Measurements from ENCODE around the gene GJD4. TPM values are rescaled to one million over a fixed set of nuclear protein-coding genes. Genes with fewer than 3 reads are reported as not detected.
A peak's percentile ranks its signal among the peaks of the same experiment; 100 is the strongest.

GJD4 gene
- total and polyA plus RNA-seq, 2 experiments from 2014 or later: not detected

- DNase-seq (ENCODE audit: low spot score): peak; percentile 44
- Histone ChIP-seq H2AFZ (no peak overlapping the region), H3K27me3 (ENCODE audit: insufficient read depth) (peaks cover 6% of the 10 kb centered on the region), H3K4me2 (no peak overlapping the region), H3K9me2 (ENCODE audit: insufficient read depth) (no peaks in the 10 kb centered on the region), H3K4me3 (no peak overlapping the region), H3K27ac (ENCODE audit: low read depth) (no peak overlapping the region), H4K20me1 (replicated peaks; ENCODE audit: insufficient read depth) (no peaks in the 10 kb centered on the region), H3K79me2 (replicated peaks; ENCODE audit: insufficient read depth) (no peaks in the 10 kb centered on the region), H3K36me3 (ENCODE audit: insufficient read depth) (no peaks in the 10 kb centered on the region), H3K4me1 (ENCODE audit: insufficient read depth) (no peaks in the 10 kb centered on the region), H3F3A (replicated peaks; ENCODE audit: low read depth) (no peaks in the 10 kb centered on the region)
- Mint-ChIP-seq H3K27ac (no peak overlapping the region), H3K9me3 (peaks cover 21% of the 10 kb centered on the region), H3K27me3 (ENCODE audit: insufficient read depth, low read depth, poor library complexity) (peaks cover 3% of the 10 kb centered on the region), H3K4me1 (no peaks in the 10 kb centered on the region), H3K4me3 (no peak overlapping the region), H3K36me3 (ENCODE audit: low read depth) (peaks cover 17% of the 10 kb centered on the region)
- TF ChIP-seq ZNF462 (CRISPR knock-in tag; IDR thresholded peaks at IDR 0.05): no peak
- TF ChIP-seq, protein P1, sequence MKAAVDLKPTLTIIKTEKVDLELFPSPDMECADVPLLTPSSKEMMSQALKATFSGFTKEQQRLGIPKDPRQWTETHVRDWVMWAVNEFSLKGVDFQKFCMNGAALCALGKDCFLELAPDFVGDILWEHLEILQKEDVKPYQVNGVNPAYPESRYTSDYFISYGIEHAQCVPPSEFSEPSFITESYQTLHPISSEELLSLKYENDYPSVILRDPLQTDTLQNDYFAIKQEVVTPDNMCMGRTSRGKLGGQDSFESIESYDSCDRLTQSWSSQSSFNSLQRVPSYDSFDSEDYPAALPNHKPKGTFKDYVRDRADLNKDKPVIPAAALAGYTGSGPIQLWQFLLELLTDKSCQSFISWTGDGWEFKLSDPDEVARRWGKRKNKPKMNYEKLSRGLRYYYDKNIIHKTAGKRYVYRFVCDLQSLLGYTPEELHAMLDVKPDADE (IDR thresholded peaks at IDR 0.05): no peak
- TF ChIP-seq ZNF331 (CRISPR knock-in tag; IDR thresholded peaks at IDR 0.05; ENCODE audit: low read depth): no peak
- no peak for TF ChIP-seq ZNF114 (CRISPR knock-in tag; IDR thresholded peaks at IDR 0.05)
- peak; percentile 42 to 59 for TF ChIP-seq CTCF (conservative IDR thresholded peaks at IDR 0.05; ENCODE audit: low read depth in 2 of 2)
- no peak for TF ChIP-seq STAT1 (IDR thresholded peaks at IDR 0.05; ENCODE audit: unreplicated experiment)
- no peak for TF ChIP-seq POLR2AphosphoS5 (IDR thresholded peaks at IDR 0.05; ENCODE audit: low read depth)
- ATAC-seq: peak; percentile 41; the same call in 1 of the 3 replicates
Measured at GRCh38 chr10:35613597-35614226, 8.6 kb downstream of the GJD4 start.
